ENCODE data around the gene STAG1.
"Not testable (repeated sequence)": the region's sequence is repeated elsewhere in the genome, so short reads cannot be mapped to it uniquely, and the experiment has no call there.

Gene STAG1

DNA sequence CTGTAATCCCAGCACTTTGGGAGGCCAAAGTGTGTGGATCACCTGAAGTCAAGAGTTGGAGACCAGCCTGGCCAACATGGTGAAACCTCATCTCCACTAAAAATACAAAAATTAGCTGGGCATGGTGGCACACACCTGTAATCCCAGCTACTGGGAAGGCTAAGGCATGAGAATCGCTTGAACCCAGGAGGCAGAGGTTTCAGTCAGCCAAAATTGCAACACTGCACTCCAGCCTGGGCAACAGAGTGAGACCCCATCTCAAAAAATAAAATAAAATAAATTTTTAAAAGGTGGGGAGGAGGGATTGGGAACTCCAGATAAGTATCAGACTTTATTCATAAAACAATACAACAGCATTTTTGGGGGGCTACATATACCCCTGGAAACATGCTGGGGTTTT is 42.4 kb downstream of the STAG1 start:
- in situ Hi-C loops (cut with MboI; ENCODE audit: low sequenced_read_pairs): not testable (repeated sequence)

DNA sequence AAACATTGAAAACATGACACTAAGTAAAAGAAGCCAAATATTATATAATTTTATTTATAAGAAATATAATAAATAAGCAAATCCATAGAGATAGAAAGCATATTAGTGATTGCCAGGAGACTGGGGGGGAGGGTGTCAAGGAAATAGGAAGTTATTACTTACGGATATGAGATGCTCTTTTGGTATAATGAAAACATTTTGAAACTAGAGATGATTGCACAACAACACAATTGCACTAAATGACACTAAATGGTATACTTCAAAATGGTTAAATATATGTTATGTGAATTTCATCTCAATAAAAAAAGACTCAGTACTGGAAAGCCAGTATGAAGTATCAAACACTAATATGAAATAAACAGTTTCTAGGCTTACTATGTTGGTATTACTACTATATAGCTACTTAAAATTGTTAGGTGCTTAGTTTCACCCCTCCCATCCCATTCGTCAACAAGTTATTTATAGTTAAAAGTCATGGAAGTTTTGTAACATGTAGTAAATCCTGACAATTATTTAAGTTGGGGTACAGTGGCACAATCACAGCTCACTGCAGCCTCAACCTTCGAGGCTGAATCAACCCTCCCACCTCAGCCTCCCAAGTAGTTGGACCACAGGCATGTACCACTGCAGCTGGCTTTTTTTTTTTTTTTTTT is 43.7 kb downstream of the STAG1 start:
- in situ Hi-C loops (cut with MboI; ENCODE audit: low sequenced_read_pairs): no loop called here

- in situ Hi-C loops (cut with MboI; ENCODE audit: low sequenced_read_pairs): no loop called here
Measured at GRCh38 chr3:136703429-136703828, 48.7 kb downstream of the STAG1 start.

DNA sequence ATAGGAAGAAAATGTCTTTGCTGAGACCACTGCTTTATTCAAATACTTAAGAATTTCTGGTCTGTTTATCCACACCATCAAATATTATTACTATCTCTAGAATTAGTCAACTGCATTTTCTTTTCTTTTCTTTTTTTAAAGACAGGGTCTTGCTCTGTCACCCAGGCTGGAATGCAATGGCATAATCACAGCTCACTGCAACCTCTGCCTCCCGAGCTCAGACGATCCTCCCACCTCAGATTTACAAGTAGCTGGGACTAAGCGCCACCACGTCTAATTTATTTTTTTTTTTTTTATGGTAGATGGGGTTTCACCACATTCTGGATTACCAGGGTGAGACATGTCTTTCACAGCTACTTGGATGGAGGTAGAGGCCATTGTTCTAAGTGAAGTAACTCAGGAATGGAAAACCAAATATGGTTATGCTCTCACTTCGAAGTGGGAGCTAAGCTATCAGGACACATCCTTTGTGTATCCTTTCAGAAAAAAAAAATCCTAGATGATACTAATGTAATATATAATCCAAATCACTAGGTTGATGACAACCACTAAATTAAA is 52.8 kb downstream of the STAG1 start:
- in situ Hi-C loops (cut with MboI; ENCODE audit: low sequenced_read_pairs): no loop called here

DNA sequence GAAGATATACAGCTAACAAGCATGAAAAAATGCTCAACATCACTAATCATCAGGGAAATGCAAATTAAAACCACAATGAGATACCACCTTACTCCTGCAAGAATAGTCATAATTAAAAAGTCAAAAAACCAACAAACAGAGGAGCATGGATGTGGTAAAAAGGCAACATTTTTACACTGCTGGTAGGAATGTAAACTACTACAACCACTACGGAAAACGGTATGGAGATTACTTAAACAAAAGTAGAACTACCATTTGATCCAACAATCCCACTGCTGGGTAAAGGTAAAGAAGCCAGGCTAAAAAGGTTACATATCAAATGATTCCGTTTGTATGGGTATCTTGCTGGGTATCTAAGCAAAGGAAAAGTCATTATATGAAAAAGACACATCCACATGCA is 53.8 kb downstream of the STAG1 start:
- in situ Hi-C loops (cut with MboI; ENCODE audit: low sequenced_read_pairs): no loop called here

DNA sequence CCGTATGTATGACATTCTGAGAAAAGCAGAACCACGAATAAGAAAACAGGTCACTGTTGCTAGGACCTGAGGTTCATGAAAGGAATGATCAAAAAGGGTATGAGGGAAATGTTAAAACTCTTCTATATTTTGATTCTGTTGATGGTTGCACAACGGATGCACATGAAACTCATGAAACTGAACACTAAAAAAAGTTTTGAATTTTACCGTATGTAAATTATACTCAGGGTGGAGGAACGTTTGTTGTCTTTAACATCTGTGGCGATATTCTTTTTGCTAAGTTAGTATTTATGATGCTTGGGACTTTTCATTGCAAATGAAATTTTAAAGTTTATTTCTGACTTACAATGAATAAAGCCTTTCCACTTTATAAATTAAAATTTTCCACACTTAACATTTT is 55.4 kb downstream of the STAG1 start:
- in situ Hi-C loops (cut with MboI; ENCODE audit: low sequenced_read_pairs): no loop called here

- in situ Hi-C loops (cut with MboI; ENCODE audit: low sequenced_read_pairs): no loop called here
Measured at GRCh38 chr3:136694321-136694720, 57.9 kb downstream of the STAG1 start.

DNA sequence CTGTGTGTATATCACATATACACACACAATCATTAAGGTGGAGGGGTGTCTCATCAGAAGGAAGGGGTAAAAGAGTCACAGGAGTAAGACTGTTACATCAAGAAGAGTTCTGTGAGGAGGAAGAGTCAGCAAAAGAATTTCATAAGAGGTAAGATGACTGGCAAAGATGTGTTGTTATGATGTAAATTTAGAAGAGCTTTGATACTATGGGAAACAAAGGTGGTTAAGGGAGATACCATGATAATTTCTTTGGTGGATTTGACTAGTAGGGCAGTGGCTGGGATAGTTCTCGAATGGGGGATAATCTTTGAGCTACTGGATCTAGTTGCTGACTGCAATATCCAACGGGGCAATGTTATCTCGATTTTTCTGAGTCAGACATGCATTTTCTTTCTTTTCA is 61.6 kb downstream of the STAG1 start:
- in situ Hi-C loops (cut with MboI; ENCODE audit: low sequenced_read_pairs): no loop called here

GRCh38 chr3:136685882-136686281 is 66.3 kb downstream of the STAG1 start:
- in situ Hi-C loops (cut with MboI; ENCODE audit: low sequenced_read_pairs): no loop called here

- in situ Hi-C loops (cut with MboI; ENCODE audit: low sequenced_read_pairs): no loop called here
Measured at GRCh38 chr3:136682740-136683312, 69.4 kb downstream of the STAG1 start.

- in situ Hi-C loops (cut with MboI; ENCODE audit: low sequenced_read_pairs): no loop called here
Measured at GRCh38 chr3:136678981-136679380, 73.2 kb downstream of the STAG1 start.

DNA sequence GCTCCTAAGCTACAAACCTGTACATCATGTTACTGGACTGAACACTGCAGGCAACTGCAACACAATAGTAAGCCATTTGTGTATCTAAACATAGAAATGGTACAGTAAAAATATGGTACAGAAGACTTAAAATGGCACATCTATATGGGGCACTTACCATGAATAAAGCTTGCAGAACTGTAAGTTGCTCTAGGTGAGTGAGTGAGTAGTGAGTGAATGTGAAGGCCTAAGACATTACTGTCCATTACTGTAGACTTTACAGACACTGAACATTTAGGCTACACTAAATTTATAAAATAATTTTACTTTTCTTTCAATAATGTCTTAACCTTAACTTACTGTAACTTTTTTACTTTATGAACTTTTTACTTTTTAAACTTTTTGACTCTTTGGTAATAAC is 76.2 kb downstream of the STAG1 start:
- in situ Hi-C loops (cut with MboI; ENCODE audit: low sequenced_read_pairs): no loop called here

- in situ Hi-C loops (cut with MboI; ENCODE audit: low sequenced_read_pairs): no loop called here
Measured at GRCh38 chr3:136675150-136675858, 76.9 kb downstream of the STAG1 start.

GRCh38 chr3:136672457-136672856 is 79.7 kb downstream of the STAG1 start:
- in situ Hi-C loops (cut with MboI; ENCODE audit: low sequenced_read_pairs): no loop called here

DNA sequence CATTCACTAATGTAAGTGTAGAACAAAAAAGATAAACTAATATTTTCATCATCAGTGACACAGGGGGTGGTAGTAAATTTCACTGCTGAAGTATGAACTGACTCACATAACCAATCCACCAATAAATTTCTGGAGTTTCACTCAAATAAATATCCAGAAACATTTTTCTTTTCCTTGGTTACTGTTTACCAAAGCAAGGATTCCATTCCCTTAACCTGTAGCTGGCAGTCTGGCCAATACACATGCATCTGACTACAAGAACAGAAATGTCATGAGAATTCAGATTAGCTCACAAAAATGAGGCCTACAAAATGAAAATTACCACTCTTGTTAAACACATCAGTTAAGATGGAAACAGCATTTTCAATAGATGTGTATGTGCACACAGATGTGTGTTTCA is 80.3 kb downstream of the STAG1 start:
- in situ Hi-C loops (cut with MboI; ENCODE audit: low sequenced_read_pairs): no loop called here

GRCh38 chr3:136670166-136670565 is 82.0 kb downstream of the STAG1 start:
- in situ Hi-C loops (cut with MboI; ENCODE audit: low sequenced_read_pairs): no loop called here

- in situ Hi-C loops (cut with MboI; ENCODE audit: low sequenced_read_pairs): no loop called here
Measured at GRCh38 chr3:136667081-136667480, 85.1 kb downstream of the STAG1 start.

DNA sequence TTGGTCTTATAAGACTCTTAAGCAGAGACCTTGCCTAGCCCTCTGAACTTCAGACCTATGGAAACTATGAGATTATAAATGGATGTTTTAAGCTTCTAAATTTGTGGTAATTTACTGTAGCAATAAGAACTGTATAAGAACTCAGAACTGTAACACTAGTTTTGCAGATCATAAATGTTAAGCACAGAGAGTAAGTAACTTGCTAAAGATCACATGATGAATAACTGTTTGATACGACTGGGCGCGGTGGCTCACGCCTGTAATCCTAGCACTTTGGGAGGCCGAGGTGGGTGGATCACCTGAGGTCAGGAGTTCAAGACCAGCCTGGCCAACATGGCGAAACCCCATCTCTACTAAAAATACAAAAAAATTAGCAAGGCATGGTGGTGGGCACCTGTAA is 85.9 kb downstream of the STAG1 start:
- in situ Hi-C loops (cut with MboI; ENCODE audit: low sequenced_read_pairs): not testable (repeated sequence)

GRCh38 chr3:136664771-136665170 is 87.4 kb downstream of the STAG1 start:
- in situ Hi-C loops (cut with MboI; ENCODE audit: low sequenced_read_pairs): no loop called here

GRCh38 chr3:136661282-136661681 is 90.9 kb downstream of the STAG1 start:
- in situ Hi-C loops (cut with MboI; ENCODE audit: low sequenced_read_pairs): no loop called here

DNA sequence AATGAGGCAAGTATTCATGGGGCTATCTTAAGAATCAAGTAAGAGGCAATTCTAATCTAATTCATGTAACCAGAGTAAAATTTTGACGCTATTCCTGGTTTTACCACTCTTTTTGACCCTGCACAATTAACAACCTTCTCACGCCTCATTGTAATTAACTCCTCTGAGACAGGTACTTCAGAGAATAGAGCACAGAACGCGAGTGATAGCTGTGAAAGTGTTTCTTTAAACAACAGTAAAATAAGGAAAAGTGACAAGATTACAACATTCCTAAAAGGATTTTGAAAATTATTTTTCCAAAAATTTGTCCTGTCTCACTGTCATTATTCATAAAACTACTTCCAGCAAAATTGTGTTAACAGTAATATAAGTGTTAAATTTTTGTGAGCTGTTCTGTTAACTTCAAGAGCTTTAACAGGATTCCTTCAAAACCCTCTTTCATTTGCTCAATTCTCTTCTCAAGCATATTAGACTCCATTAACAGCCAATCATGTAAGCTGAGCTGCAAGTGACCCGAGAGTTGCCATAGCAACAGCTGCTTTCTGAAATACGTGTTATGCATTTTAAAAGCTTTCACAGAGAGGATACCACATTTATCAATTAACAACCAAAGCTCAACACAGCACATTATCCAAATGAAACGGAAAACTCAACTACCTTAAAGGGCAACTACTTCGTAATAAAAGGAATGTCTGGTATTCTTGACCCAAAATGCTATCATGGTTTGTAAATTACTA is 93.1 kb downstream of the STAG1 start:
- in situ Hi-C loops (cut with MboI; ENCODE audit: low sequenced_read_pairs): no loop called here
